ENCODE measurements around the gene CLCN1.

The CLCN1 gene

DNA sequence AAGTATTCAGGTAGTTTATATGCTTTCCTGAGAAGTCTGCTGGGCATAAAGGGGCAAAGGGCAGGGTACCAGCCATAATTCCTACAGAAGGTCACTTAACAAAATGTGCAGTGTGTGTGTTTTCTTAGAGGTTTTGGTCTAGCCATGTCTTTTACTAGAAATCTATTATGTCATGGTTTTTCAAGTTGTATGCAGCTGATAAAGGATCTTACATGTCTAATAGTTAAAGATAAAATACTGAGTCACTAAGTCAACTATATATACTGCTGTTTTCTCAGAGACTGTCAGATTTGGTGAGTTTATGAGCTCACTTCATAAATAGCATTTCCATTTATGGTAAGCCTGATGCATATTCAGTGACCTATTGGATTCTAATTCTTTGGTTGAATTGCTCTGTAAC lies 20.0 kb upstream of the CLCN1 start:
- DNase-seq (ENCODE audit: low spot score) = no peak

- no peak for DNase-seq (ENCODE audit: low spot score)
These were observed 19.2 kb upstream of the CLCN1 start for GRCh38 chr7:143296686-143297085.

GRCh38 chr7:143299346-143299745 lies 16.6 kb upstream of the CLCN1 start:
- no peak for DNase-seq (ENCODE audit: low spot score)

GRCh38 chr7:143299840-143300239 lies 16.1 kb upstream of the CLCN1 start:
- DNase-seq (ENCODE audit: low spot score) = no peak

DNA sequence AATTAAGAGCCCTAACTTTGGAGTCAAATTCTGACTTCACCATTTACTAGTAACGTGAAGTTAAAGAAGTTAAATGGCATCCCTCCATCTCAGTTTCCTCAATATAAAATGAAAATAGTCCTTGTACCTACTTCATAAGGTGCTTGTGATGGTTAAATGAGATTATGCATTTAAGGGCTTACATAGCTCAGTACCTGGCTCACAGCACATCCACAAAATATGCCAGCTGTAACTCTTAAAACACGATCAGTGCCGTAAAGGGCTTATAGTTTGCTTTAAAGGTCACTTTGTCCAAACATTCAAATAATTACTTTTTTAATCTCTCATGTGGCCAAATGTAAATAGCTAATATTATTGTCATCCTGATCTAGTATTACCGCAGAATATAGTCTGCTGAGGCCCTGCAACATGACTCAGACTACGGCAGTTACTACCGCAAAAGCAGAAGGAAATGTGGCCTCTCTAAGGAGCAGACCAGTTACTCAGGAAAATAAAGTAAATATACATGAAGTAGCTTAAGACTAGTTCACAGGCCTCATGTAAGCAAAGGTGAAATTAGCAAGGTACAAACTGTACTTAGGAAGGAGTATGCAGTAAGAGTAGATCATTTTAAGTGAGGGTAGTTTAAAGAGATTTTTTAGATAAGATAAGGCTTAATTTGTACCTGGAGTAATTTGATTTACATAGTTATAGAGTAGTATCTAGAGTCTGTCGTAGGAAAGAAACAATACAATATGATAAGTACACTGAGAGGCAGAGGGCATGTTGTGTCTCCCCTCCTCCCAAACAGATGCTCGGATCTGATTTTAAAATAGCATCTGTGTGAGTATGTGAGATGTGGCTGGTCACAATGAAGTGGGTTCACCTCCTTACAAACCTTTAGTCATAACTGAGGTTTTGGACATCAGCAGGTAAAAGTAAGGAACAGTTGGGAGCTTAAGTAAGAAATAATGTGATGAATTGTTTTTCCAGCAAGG lies 14.7 kb upstream of the CLCN1 start:
- no peak for DNase-seq (ENCODE audit: low spot score)

GRCh38 chr7:143303733-143304132 lies 12.2 kb upstream of the CLCN1 start:
- no peak for DNase-seq (ENCODE audit: low spot score)

DNA sequence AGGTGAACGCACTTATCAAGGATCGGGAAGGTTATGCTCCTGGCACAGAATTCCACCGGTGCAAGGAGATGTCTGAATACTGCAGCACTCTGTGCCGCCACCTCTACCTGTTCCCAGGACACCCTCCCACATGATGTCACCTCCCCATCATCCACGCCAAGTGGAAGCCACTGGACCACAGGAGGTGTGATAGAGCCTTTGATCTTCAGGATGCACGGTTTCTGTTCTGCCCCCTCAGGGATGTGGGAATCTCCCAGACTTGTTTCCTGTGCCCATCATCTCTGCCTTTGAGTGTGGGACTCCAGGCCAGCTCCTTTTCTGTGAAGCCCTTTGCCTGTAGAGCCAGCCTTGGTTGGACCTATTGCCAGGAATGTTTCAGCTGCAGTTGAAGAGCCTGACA lies 11.0 kb upstream of the CLCN1 start:
- no peak for DNase-seq (ENCODE audit: low spot score)

- no peak for DNase-seq (ENCODE audit: low spot score)
These were observed 10.4 kb upstream of the CLCN1 start for GRCh38 chr7:143305423-143306070.

DNA sequence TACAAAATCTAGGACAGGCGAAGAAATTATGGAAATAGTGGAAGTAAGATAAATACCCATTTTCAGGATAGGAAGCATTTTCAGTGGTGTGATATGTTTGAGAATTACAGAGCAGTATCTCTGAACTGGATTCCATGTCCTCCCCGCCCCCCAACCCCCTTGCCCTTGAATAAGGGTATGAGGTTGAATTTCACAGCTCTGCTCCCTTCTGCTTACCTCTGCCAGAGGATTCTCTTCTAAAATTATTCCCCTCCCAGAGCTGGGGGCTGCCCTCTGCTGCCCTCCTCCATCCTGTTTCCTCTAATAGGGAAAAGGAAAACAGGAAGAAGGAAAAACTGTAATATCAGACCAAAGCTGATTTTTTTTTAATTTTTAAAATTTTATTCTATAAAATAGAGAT lies 7.3 kb upstream of the CLCN1 start:
- DNase-seq (ENCODE audit: low spot score) = no peak

DNA sequence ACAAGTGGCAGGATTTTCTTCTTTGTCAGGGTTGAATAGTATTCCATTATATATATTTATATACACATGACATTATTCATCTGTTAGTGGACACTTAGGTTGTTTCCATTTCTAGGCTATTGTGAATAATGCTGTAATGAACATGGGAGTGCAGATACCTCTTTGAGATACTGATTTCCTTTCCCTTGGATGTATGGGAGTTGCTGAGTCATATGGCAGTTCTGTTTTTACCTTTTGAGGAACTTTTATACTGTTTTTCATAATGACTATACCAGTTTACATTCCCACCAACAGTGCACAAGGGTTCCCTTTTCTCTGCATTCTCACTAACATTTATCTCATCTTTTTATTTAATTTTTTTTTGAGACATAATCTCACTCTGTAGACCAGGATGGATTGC lies 1.8 kb upstream of the CLCN1 start:
- DNase-seq (ENCODE audit: low spot score) = no peak

GRCh38 chr7:143316492-143316891 lies 581 bp downstream of the CLCN1 start:
- DNase-seq (ENCODE audit: low spot score) = no peak

- no peak for DNase-seq (ENCODE audit: low spot score)
These were observed 2.8 kb downstream of the CLCN1 start for GRCh38 chr7:143318661-143319060.

GRCh38 chr7:143320620-143321019 lies 4.7 kb downstream of the CLCN1 start:
- no peak for DNase-seq (ENCODE audit: low spot score)

DNA sequence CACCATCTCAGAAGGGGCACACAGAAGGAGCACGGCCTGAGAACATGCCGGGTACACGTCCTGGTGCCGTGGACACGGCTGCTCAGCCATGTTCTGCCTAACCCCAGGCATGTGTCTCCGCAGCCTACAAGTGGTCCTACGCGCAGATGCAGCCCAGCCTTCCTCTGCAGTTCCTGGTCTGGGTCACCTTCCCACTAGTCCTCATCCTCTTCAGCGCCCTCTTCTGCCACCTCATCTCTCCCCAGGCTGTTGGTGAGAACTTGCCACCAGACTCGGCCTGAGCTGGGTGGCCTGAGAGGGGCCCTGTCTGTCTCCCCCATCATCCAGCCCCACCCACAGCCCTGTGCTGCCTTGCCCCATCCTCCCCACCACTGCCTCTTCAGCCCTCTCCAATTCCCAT lies 5.3 kb downstream of the CLCN1 start:
- DNase-seq (ENCODE audit: low spot score) = no peak

GRCh38 chr7:143321734-143322133 lies 5.8 kb downstream of the CLCN1 start:
- DNase-seq (ENCODE audit: low spot score) = no peak

GRCh38 chr7:143322760-143323633 lies 7.1 kb downstream of the CLCN1 start:
- no peak for DNase-seq (ENCODE audit: low spot score)

DNA sequence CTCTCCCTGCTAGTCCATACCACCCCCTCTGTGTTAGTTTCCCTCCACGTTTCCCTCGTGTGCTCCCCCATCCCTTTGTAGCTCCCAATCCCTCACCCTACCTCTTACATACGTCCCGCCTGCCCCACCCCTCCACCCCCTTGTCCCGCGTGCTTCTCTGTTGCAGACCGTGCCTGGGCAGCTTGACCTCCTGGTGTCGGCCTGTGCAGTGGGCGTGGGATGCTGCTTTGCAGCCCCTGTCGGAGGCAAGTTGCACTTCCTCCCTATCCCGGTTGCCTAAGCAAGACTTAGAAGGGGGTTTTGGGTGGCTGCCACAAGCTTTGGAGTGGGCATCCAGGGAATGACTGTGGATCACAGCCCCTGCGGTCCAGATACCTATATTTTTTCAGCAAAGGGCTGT lies 7.7 kb downstream of the CLCN1 start:
- no peak for DNase-seq (ENCODE audit: low spot score)

GRCh38 chr7:143325240-143325639 lies 9.3 kb downstream of the CLCN1 start:
- no peak for DNase-seq (ENCODE audit: low spot score)

DNA sequence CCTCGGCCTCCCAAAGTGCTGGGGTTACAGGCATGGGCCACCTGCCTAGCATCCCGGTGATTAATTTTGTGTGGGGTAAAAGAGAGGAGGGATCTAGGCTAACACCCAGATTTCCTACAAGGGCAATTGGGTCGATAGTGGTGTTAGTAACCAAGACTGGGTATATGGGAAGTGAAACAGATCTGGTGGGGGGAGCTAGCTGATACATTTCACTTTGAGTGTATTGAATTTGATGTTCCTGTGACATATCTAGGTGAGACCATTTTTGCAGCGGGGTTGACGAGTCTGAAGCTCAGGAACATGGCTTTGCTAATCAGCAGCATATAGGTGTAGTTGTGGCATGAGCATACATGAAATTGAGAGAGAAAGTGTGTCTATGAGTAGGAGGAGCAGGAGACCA lies 12.0 kb downstream of the CLCN1 start:
- no peak for DNase-seq (ENCODE audit: low spot score)

DNA sequence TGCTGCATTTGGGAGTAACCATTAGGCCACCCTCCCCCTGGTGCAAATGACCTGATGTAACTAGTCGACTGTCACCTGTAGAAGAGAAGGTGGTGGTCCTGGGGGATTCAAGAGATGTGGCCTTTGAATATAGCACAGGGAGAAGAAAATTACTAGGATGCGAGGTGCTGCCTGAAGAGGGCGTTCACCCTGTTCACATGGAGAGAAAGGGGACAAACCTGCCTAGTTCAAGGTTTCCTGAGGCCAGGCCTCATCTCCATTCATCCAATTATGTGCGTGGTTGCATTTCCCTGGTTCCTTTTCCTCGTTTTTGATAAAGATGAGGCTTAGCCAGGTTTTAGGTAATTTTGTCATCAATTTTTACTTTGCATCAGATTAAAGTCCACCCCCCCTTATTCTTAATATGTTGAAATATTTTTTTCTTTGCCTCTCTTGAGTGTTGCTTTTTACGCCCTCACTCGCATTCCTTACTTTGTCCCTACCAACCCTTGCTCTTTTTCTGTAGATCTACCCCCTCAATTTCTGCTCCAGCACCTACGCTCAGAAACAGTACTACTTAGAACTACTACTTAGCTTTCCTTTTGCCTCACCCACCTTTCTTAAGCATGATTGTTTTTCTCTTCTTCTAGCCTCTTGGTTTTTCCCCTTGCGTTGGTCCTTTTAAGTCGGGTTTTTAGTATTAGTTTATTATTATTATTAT lies 13.7 kb downstream of the CLCN1 start:
- DNase-seq (ENCODE audit: low spot score) = no peak

- DNase-seq (ENCODE audit: low spot score) = no peak
These were observed 15.4 kb downstream of the CLCN1 start for GRCh38 chr7:143331179-143331801.
